GM18511 (cell line): Measurements from ENCODE around the gene RRH.

Experiments
- ATAC-seq: cut with Tn5 transposase; IDR thresholded peaks from one replicate; pipeline ENCODE4 v1.9.1; 2021; ENCODE audit warnings: mild to moderate bottlenecking, moderate library complexity; ENCODE audit not compliant: unreplicated experiment

The RRH gene

DNA sequence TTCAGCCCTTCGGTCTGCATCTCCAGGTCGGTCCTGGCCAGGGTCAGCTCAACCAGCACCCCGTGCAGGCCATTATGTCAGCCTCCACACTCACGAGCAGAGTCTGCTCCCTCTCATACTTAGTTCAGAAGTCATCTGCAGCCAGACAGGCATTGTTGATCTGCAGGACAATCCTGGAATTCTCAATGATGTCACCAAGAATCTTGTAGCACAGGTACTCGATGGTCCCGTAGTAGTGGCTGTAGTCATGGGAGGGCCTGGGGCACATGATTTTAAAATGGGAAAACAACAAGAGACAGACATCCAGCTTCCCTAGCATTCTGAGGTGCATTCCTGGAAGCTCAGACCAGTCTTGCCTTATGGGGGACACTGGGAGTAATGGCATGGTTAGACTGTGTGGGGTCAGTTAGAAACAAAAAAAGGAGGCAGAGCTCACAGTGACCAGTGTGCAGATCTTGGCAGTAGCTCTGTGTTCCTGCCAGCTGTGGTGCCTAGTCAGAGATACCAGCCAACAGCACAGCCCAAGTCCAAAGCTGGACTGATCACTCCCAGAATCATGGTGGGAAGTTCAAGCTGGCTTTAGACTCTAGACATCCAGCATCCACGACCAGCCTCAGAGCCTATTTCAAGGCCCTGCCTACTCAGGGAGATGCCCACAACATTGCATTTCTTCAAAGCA lies 52.0 kb downstream of the RRH start:
- ATAC-seq: no peak

- ATAC-seq: no peak
These were observed 58.5 kb downstream of the RRH start for GRCh38 chr4:109886303-109886702.

- ATAC-seq: no peak
These were observed 59.3 kb downstream of the RRH start for GRCh38 chr4:109887071-109887470.

DNA sequence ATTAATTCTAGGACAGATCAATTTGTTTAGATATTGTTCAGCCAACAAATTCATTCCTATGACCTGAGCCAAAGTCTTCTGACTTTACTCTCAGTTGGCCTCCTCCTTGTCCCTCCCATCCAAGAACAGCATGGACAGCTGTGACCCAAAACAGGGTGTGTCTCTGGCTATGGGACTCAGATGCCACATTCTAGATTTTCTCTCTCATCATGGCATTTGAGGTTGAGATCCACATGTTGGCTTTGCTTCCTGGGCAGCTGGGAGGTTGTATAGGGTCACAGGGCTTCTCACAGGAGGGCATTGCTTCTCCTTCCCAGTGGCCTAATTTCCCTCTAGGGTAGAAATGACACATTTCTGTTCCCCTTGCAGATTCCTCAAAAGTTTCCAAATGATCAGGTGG lies 62.3 kb downstream of the RRH start:
- no peak for ATAC-seq
